AG08395 (cell line): ENCODE results near the gene AHRR.
"Not testable (repeated sequence)": the region's sequence is repeated elsewhere in the genome, so short reads cannot be mapped to it uniquely, and the experiment has no call there.

ENCODE experiments used
- DNase-seq: peaks from one replicate; pipeline ENCODE4 v3.0.0; 2012; ENCODE audit warnings: mixed read lengths, low spot score

AHRR gene

GRCh38 chr5:368183-369084, 46.9 kb downstream of the AHRR start:
- DNase-seq: peak; percentile 92

GRCh38 chr5:369151-369868, 47.8 kb downstream of the AHRR start:
- DNase-seq: no peak

GRCh38 chr5:369869-370236, 48.3 kb downstream of the AHRR start:
- DNase-seq: not testable (repeated sequence)

GRCh38 chr5:370311-370958, 48.9 kb downstream of the AHRR start:
- no peak for DNase-seq

GRCh38 chr5:370959-371810, 49.7 kb downstream of the AHRR start:
- DNase-seq: peak; percentile 44

- no peak for DNase-seq
Observed at GRCh38 chr5:371811-372555, 50.5 kb downstream of the AHRR start.

GRCh38 chr5:372556-372995, 51.1 kb downstream of the AHRR start:
- no peak for DNase-seq

GRCh38 chr5:372996-373709, 51.6 kb downstream of the AHRR start:
- no peak for DNase-seq

GRCh38 chr5:373710-374602, 52.4 kb downstream of the AHRR start:
- DNase-seq: peak; percentile 86

- no peak for DNase-seq
Observed at GRCh38 chr5:374631-375335, 53.3 kb downstream of the AHRR start.

- no peak for DNase-seq
Observed at GRCh38 chr5:375336-375920, 53.9 kb downstream of the AHRR start.

GRCh38 chr5:375921-376798, 54.6 kb downstream of the AHRR start:
- no peak for DNase-seq

- no peak for DNase-seq
Observed at GRCh38 chr5:376799-377325, 55.3 kb downstream of the AHRR start.

- DNase-seq: no peak
Observed at GRCh38 chr5:377326-377981, 55.9 kb downstream of the AHRR start.

GRCh38 chr5:378301-378891, 56.9 kb downstream of the AHRR start:
- DNase-seq: no peak
